Suprapubic skin (tissue), 4 donors: ENCODE data around the gene EMC9. TPM values are rescaled to one million over a fixed set of nuclear protein-coding genes. Genes with fewer than 3 reads are reported as not detected.
"Not testable (repeated sequence)": the region's sequence is repeated elsewhere in the genome, so short reads cannot be mapped to it uniquely, and the experiment has no call there.

Experiments
- DNase-seq, 2 donors: peaks; one replicate each; pipeline ENCODE4 v3.0.0-alpha.2; 2019; ENCODE audit warnings: low spot score in 2 of 2
- H3K27ac ChIP-seq: fragments of 200-600 bp; sonication (generic); one replicate; pipeline ENCODE4 v1.5.1; 2019
- H3K27me3 ChIP-seq: fragments of 200-600 bp; sonication (generic); one replicate; pipeline ENCODE4 v1.5.1; 2019
- H3K36me3 ChIP-seq: fragments of 200-600 bp; sonication (generic); one replicate; pipeline ENCODE4 v1.5.1; 2019
- H3K4me1 ChIP-seq: fragments of 200-600 bp; sonication (generic); one replicate; pipeline ENCODE4 v1.5.1; 2019
- H3K4me3 ChIP-seq: fragments of 200-600 bp; sonication (generic); one replicate; pipeline ENCODE4 v1.5.1; 2019; ENCODE audit warnings: mild to moderate bottlenecking
- H3K9me3 ChIP-seq: fragments of 200-600 bp; sonication (generic); one replicate; pipeline ENCODE4 v1.5.1; 2019
- EP300 ChIP-seq: sonication (generic); formaldehyde crosslinking; IDR thresholded peaks from one replicate; pipeline ENCODE4 v1.6.1; 2017; ENCODE audit warnings: antibody characterized with exemption
- POLR2A ChIP-seq, 2 donors: fragments of 450-650 bp; IDR thresholded peaks; one replicate each; pipeline ENCODE4 v1.6.1; 2017; ENCODE audit warnings: antibody characterized with exemption in 2 of 2, mild to moderate bottlenecking in 2 of 2, moderate library complexity in 2 of 2
- POLR2AphosphoS5 ChIP-seq, 3 donors: sonication (generic); formaldehyde crosslinking; IDR thresholded peaks; one replicate each; pipeline ENCODE4 v1.6.1; 2017; ENCODE audit warnings: antibody characterized with exemption in 3 of 3
- WGBS: methylation state at CpG from one replicate; pipeline ENCODE4 v1.1.5; 2018; 5-methylcytosine and 5-hydroxymethylcytosine counted together
- total RNA-seq, 4 donors: library from RNA; depleted of rRNA; stranded (reverse); fragments of >200 nt; gene quantifications; one replicate each; pipeline ENCODE4 v1.1.0, GENCODE V29; 2016
- TF ChIP-seq, protein P1 (sequence below), 2 donors: fragments of 200-600 bp in 1 of 2; fragments of 450-650 bp in 1 of 2; sonication (generic) in 1 of 2; IDR thresholded peaks; one replicate each; pipeline ENCODE4 v1.5.1; 2016 to 2019; ENCODE audit warnings: antibody characterized with exemption in 2 of 2, mild to moderate bottlenecking in 1 of 2, moderate library complexity in 1 of 2

Gene EMC9
- total RNA-seq, 4 donors from 2014 or later, result 10.9 to 22.0 (median 14.1) TPM

DNA sequence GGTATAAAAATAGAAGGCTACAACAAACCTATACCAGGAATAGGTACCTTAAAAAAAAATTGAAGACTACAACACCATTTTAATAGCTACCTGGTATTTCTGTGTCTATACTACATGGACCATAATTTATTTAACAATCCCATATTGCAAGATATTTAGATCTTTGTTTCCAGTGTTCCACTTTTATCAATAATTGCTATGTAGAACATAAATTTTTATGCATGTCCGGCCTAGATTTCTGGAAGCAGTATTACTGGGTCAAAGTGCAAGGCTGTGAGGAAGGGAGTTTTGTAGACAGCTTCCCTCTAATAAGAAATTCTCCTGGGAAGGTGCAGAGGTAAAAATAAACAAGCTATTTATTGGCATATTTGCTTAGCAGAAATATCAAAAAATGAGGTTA is 30.9 kb downstream of the EMC9 start:
- no peak overlapping the region for H3K27ac ChIP-seq
- TF ChIP-seq, protein P1, sequence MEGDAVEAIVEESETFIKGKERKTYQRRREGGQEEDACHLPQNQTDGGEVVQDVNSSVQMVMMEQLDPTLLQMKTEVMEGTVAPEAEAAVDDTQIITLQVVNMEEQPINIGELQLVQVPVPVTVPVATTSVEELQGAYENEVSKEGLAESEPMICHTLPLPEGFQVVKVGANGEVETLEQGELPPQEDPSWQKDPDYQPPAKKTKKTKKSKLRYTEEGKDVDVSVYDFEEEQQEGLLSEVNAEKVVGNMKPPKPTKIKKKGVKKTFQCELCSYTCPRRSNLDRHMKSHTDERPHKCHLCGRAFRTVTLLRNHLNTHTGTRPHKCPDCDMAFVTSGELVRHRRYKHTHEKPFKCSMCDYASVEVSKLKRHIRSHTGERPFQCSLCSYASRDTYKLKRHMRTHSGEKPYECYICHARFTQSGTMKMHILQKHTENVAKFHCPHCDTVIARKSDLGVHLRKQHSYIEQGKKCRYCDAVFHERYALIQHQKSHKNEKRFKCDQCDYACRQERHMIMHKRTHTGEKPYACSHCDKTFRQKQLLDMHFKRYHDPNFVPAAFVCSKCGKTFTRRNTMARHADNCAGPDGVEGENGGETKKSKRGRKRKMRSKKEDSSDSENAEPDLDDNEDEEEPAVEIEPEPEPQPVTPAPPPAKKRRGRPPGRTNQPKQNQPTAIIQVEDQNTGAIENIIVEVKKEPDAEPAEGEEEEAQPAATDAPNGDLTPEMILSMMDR (IDR thresholded peaks at IDR 0.05), result no peak
- TF ChIP-seq POLR2AphosphoS5 (IDR thresholded peaks at IDR 0.05) (no peak), POLR2A (IDR thresholded peaks at IDR 0.05) (no peak), EP300 (no peak)

DNA sequence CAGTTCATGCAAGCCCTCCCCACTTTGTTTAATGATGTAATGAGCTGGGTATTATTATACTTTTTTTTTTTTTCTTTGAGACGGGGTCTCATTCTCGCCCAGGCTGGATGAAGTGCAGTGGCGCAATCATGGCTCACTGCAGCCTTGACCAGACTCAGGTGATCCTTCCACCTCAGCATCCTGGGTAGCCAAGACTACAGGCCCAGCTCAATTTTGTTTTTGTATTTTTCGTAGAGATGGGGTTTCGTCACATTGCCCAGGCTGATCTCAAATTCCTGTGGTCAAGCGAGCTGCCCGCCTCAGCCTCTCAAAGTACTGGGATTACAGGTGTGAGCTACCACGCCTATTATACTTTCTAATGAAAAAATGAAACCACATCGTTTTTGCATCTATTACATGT is 31.3 kb downstream of the EMC9 start:
- Histone ChIP-seq H3K27me3 (no peaks in the 10 kb centered on the region), H3K4me3 (no peak overlapping the region), H3K9me3 (no peaks in the 10 kb centered on the region), H3K27ac (no peak overlapping the region), H3K4me1 (peaks cover 20% of the 10 kb centered on the region), H3K36me3 (no peaks in the 10 kb centered on the region)
- DNase-seq, result no peak
- TF ChIP-seq, protein P1 (IDR thresholded peaks at IDR 0.05), result no peak
- TF ChIP-seq EP300, result no peak
- TF ChIP-seq POLR2AphosphoS5 (IDR thresholded peaks at IDR 0.05), result no peak
- TF ChIP-seq POLR2A (IDR thresholded peaks at IDR 0.05), result no peak
- 82% methylated on average over 9 of the region's 9 CpGs for WGBS

More for the DNA sequence above, 30.9 kb downstream of the EMC9 start:
- H3K9me3 ChIP-seq, result no peaks in the 10 kb centered on the region
- no peaks in the 10 kb centered on the region for H3K27me3 ChIP-seq
- no peaks in the 10 kb centered on the region for H3K36me3 ChIP-seq
- no peak for DNase-seq
- 65% methylated on average over 1 of the region's 1 CpG for WGBS
- H3K4me1 ChIP-seq, result peaks cover 24% of the 10 kb centered on the region
- no peak overlapping the region for H3K4me3 ChIP-seq

DNA sequence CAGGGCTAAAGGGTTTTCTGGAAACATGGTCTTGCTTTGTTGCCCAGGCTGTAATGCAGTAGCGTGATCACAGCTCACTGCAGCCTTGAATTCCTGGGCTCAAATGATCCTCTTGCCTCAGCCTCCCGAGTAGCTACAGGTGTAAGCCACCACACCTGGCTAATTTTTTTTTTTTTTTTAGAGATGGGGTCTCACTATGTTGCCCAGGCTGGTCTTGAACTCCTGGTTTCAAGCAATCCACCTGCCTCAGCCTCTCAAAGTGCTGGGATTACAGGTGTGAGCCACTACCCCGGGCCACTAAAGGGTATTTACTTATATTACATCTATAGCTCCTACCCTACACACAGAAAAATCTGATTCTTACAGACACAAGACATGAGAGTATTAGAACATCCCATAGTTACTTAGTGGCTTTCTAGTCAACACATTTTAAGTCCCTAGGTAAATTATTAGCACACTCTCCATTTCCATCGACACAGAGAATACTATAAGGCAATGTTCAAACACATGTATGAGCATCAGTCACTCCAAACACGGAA is 33.0 kb downstream of the EMC9 start:
- Histone ChIP-seq H3K9me3 (no peaks in the 10 kb centered on the region), H3K27me3 (no peaks in the 10 kb centered on the region), H3K36me3 (peaks cover 2% of the 10 kb centered on the region), H3K27ac (no peak overlapping the region), H3K4me1 (peaks cover 16% of the 10 kb centered on the region), H3K4me3 (no peak overlapping the region)
- no peak for DNase-seq
- whole genome bisulfite sequencing, result 45% methylated on average over 5 of the region's 5 CpGs
- TF ChIP-seq, protein P1 (IDR thresholded peaks at IDR 0.05), result no peak
- no peak for TF ChIP-seq POLR2A (IDR thresholded peaks at IDR 0.05)
- TF ChIP-seq POLR2AphosphoS5 (IDR thresholded peaks at IDR 0.05), result no peak
- TF ChIP-seq EP300, result no peak

DNA sequence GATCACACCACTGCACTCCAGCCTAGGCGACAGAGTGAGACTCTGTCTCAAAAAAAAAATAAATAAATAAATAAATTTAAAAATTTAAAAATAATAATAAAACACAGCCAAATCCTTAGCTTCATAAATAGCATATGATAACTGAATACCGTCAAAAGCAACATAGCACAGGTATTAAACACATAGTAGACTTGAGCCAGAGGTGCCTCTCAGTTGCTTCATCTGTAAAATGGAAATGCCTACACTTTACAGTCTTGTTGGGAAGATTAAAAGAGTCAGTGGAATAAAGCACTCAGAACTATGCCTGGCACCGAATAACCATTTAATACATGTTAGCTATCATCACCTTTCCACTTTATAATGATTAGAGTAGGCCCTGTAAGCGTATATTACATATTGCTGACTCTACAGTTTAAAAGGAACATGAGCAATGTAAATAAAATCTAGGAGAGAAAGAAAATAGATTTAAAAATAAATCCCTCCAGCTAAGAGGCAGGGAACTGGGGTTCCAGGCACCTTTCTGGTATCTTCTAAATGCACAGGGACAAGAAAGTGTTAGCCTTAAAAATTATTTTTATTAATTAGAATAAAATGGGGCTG is 34.6 kb downstream of the EMC9 start:
- TF ChIP-seq, protein P1 (IDR thresholded peaks at IDR 0.05), result no peak
- no peak for TF ChIP-seq POLR2A (IDR thresholded peaks at IDR 0.05)
- no peak for TF ChIP-seq POLR2AphosphoS5 (IDR thresholded peaks at IDR 0.05)
- TF ChIP-seq EP300, result no peak
- no peak for DNase-seq
- Histone ChIP-seq H3K27ac (no peak overlapping the region), H3K4me1 (peaks cover 14% of the 10 kb centered on the region), H3K27me3 (no peaks in the 10 kb centered on the region), H3K9me3 (no peaks in the 10 kb centered on the region), H3K4me3 (no peak overlapping the region), H3K36me3 (peaks cover 11% of the 10 kb centered on the region)
- WGBS, result 89% methylated on average over 4 of the region's 4 CpGs

DNA sequence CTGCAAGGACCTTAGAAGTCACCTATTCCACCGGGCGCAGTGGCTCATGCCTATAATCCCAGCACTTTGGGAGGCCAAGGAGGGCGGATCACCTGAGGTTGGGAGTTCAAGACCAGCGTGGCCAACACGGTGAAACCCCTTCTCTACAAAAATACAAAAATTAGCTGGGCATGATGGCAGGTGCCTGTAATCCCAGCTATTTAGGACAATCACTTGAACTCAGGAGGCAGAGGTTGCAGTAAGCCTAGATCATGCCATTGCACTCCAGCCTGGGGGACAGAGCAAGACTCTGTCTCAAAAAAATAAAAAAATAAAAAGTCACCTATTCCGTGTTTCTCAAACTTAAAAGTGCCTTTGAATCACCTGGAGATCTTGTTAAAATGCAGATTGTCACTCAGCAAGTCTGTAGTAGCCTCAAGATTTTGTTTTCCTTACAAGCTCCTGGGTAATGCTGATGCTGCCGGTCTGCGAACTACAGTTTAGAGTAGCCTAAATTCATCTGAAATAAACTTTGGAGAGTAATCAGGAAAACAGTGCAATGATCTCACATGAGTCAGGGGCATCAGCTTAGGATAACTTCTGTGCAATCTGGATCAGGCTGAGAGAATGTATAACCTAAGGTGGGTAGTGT is 35.7 kb downstream of the EMC9 start:
- peaks cover 11% of the 10 kb centered on the region for H3K36me3 ChIP-seq
- H3K4me3 ChIP-seq, DNase-seq, H3K27me3 ChIP-seq, H3K27ac ChIP-seq, H3K9me3 ChIP-seq: not testable (repeated sequence)
- H3K4me1 ChIP-seq, result peaks cover 14% of the 10 kb centered on the region
- WGBS, result 91% methylated on average over 8 of the region's 8 CpGs
